ENCODE data around the gene CD248.
A peak's percentile ranks its signal among the peaks of the same experiment; 100 is the strongest.
"Not testable (repeated sequence)": the region's sequence is repeated elsewhere in the genome, so short reads cannot be mapped to it uniquely, and the experiment has no call there.

The CD248 gene

GRCh38 chr11:66315921-66316811 lies 678 bp downstream of the CD248 start:
- peak overlapping the region; percentile 31 to 49 (median 40) for H3K4me3 ChIP-seq
- peak overlapping the region in 20 of 21 experiments; percentile 38 to 87 (median 78) for H3K27ac ChIP-seq

- Histone ChIP-seq H3K27ac (peak overlapping the region in 18 of 21 experiments; percentile 31 to 87 (median 79)), H3K4me3 (peak overlapping the region; percentile 31 to 49 (median 40))
Observed at GRCh38 chr11:66315498-66315885, 1.4 kb downstream of the CD248 start.

- H3K27ac ChIP-seq = peak overlapping the region in 19 of 21 experiments; percentile 31 to 87 (median 78)
- peak overlapping the region; percentile 31 to 49 (median 40) for H3K4me3 ChIP-seq
Observed at GRCh38 chr11:66314561-66315497, 2.0 kb downstream of the CD248 start.

- Histone ChIP-seq H3K27ac (peak overlapping the region in 19 of 21 experiments; percentile 61 to 87 (median 80)), H3K4me3 (peak overlapping the region; percentile 31 to 49 (median 40))
Observed at GRCh38 chr11:66314186-66314501, 2.7 kb downstream of the CD248 start.

GRCh38 chr11:66313321-66314185 lies 3.3 kb downstream of the CD248 start:
- Histone ChIP-seq H3K4me3 (peak overlapping the region; percentile 31 to 49 (median 40)), H3K27ac (peak overlapping the region in 20 of 21 experiments; percentile 61 to 87 (median 79))

GRCh38 chr11:66312549-66313320 lies 4.1 kb downstream of the CD248 start:
- H3K27ac ChIP-seq = peak overlapping the region in 20 of 21 experiments; percentile 61 to 87 (median 79)
- peak overlapping the region; percentile 39 to 49 (median 41) for H3K4me3 ChIP-seq

- peak overlapping the region in 19 of 21 experiments; percentile 10 to 87 (median 72) for H3K27ac ChIP-seq
- peak overlapping the region; percentile 25 to 49 (median 41) for H3K4me3 ChIP-seq
Observed at GRCh38 chr11:66311965-66312548, 4.8 kb downstream of the CD248 start.

- Histone ChIP-seq H3K27ac (peak overlapping the region in 16 of 21 experiments; percentile 10 to 87 (median 74)), H3K4me3 (peak overlapping the region; percentile 25 to 49 (median 41))
Observed at GRCh38 chr11:66311470-66311964, 5.3 kb downstream of the CD248 start.

GRCh38 chr11:66310803-66311440 lies 5.9 kb downstream of the CD248 start:
- H3K27ac ChIP-seq = peak overlapping the region in 4 of 21 experiments; percentile 35 to 82 (median 74)
- H3K4me3 ChIP-seq = not testable (repeated sequence)

GRCh38 chr11:66310324-66310723 lies 6.5 kb downstream of the CD248 start:
- no peak overlapping the region for H3K4me3 ChIP-seq
- H3K27ac ChIP-seq = no peak overlapping the region

GRCh38 chr11:66309475-66309874 lies 7.4 kb downstream of the CD248 start:
- Histone ChIP-seq H3K27ac (no peak overlapping the region), H3K4me3 (no peak overlapping the region)

GRCh38 chr11:66302656-66303055 lies 14.2 kb downstream of the CD248 start:
- Histone ChIP-seq H3K27ac (no peak overlapping the region), H3K4me3 (no peak overlapping the region)

- no peak overlapping the region for H3K27ac ChIP-seq
- no peak overlapping the region for H3K4me3 ChIP-seq
Observed at GRCh38 chr11:66299186-66299585, 17.7 kb downstream of the CD248 start.

- H3K27ac ChIP-seq = no peak overlapping the region
- H3K4me3 ChIP-seq = no peak overlapping the region
Observed at GRCh38 chr11:66297610-66298009, 19.2 kb downstream of the CD248 start.

- H3K4me3 ChIP-seq = no peak overlapping the region
- no peak overlapping the region for H3K27ac ChIP-seq
Observed at GRCh38 chr11:66294626-66295620, 21.9 kb downstream of the CD248 start.
